H1 (cell line): ENCODE measurements around the gene KRTAP5-6. TPM values are rescaled to one million over a fixed set of nuclear protein-coding genes. Genes with fewer than 3 reads are reported as not detected.

Experiments
- CBX5 ChIP-seq: fragments of 300-800, 300-1000 bp; sonication (generic); IDR thresholded peaks from 2 replicates; pipeline ENCODE4 v1.7.1; 2016; ENCODE audit warnings: antibody characterized with exemption, low read length, low read depth
- CBX8 ChIP-seq: fragments of 300-800, 300-1000 bp; sonication (generic); IDR thresholded peaks from 2 replicates; pipeline ENCODE4 v1.7.1; 2016; ENCODE audit warnings: low read depth, low read length, borderline replicate concordance
- CHD2 ChIP-seq: IDR thresholded peaks from 2 replicates; pipeline ENCODE4 v1.6.1; 2012; ENCODE audit warnings: low read length, improper control_type of control experiment
- TCF12 ChIP-seq: IDR thresholded peaks from 2 replicates; pipeline ENCODE4 v1.6.1; 2011; ENCODE audit warnings: low read depth, mild to moderate bottlenecking, low read length
- polyA plus RNA-seq, 7 experiments: library from polyadenylated mRNA; depleted of rRNA in 3 of 7; stranded (reverse) in 5 of 7; unstranded in 2 of 7; fragments of >200 nt in 5 of 7; fragments of 200-250 nt in 2 of 7; gene quantifications; 1 replicate in 5 of 7; 2 replicates in 1 of 7; 4 replicates in 1 of 7; pipeline versions ENCODE4 v1.2.1 to v1.2.3, GENCODE V29; 2011 to 2013; ENCODE audit warnings: missing spikeins in 2 of 7, mixed read lengths in 2 of 7
- total RNA-seq: library from RNA; stranded (reverse); fragmentation: NEBNext Ultra II Directional; extraction: Animal tissue kit (Norgen Biotek cat#: 25700); gene quantifications from 2 replicates; pipeline ENCODE4 v1.2.1, GENCODE V29; 2021

Gene KRTAP5-6
- total and polyA plus RNA-seq, 2 of the 8 experiments (the other 6 are each of a cell fraction or from before 2014, with no cell fraction given) = not detected

DNA sequence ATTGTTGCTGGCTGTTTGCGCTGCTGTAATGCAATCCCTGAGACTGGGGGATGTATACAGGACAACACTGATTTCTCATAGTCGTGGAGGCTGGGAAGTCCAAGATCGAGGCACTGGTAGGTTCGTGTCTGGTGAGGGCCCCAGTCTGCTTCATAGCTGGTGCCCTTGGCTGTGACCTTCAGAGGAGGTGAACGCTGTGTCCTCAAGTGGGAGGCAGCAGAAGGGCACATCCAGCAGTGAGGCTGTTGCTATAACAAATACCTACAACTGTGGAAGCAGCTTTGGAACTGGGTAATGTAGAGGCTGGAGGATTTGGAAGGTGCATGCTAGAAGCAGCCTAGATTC, 46.1 kb upstream of the KRTAP5-6 start (continued):
- no peak for TF ChIP-seq CBX8
- no peak for TF ChIP-seq TCF12
- TF ChIP-seq CHD2 = no peak
- no peak for TF ChIP-seq CBX5
